Osteoblast (primary cell): ENCODE data around the gene LCNL1. TPM values are rescaled to one million over a fixed set of nuclear protein-coding genes. Genes with fewer than 3 reads are reported as not detected.

ENCODE experiments used
- DNase-seq: peaks from one replicate; pipeline ENCODE4 v3.0.0; 2011; ENCODE audit warnings: low spot score, mixed read lengths; ENCODE audit not compliant: insufficient read length; ENCODE audit errors: missing footprints
- H2AFZ ChIP-seq: 2 replicates; pipeline ENCODE4 v1.6.0; 2011; ENCODE audit warnings: mild to moderate bottlenecking, low read length
- H3K27ac ChIP-seq: 2 replicates; pipeline ENCODE4 v1.5.1; 2011; ENCODE audit warnings: mild to moderate bottlenecking, low read depth, low read length, moderate library complexity
- H3K27me3 ChIP-seq: 2 replicates; pipeline ENCODE4 v1.6.0; 2012; ENCODE audit warnings: mild to moderate bottlenecking, control low read depth, inconsistent platforms, low read length, moderate library complexity; ENCODE audit not compliant: insufficient read depth
- H3K36me3 ChIP-seq: 2 replicates; pipeline ENCODE4 v1.5.1; 2011; ENCODE audit warnings: mild to moderate bottlenecking, low read length, control low read depth, moderate library complexity; ENCODE audit not compliant: insufficient read depth
- H3K4me1 ChIP-seq: 2 replicates; pipeline ENCODE4 v1.5.1; 2011; ENCODE audit warnings: mild to moderate bottlenecking, low read length, control low read depth, moderate library complexity; ENCODE audit not compliant: insufficient read depth
- H3K4me2 ChIP-seq: 2 replicates; pipeline ENCODE4 v1.6.0; 2011; ENCODE audit warnings: mild to moderate bottlenecking, low read length; ENCODE audit not compliant: insufficient read depth
- H3K4me3 ChIP-seq: fragments of 200-600 bp; sonication (generic); 3 replicates; pipeline ENCODE4 v1.5.1; 2012; ENCODE audit warnings: mild to moderate bottlenecking, low read length, inconsistent platforms; ENCODE audit not compliant: insufficient read depth
- H3K79me2 ChIP-seq: 2 replicates; pipeline ENCODE4 v1.6.0; 2012; ENCODE audit warnings: mild to moderate bottlenecking, low read length, control low read depth, inconsistent platforms; ENCODE audit not compliant: insufficient read depth
- H3K9me3 ChIP-seq: 2 replicates; pipeline ENCODE4 v1.5.1; 2011; ENCODE audit warnings: low read depth, low read length, control low read depth
- H4K20me1 ChIP-seq: 2 replicates; pipeline ENCODE4 v1.6.0; 2012; ENCODE audit warnings: mild to moderate bottlenecking, low read length, control low read depth; ENCODE audit not compliant: insufficient read depth
- total RNA-seq: library from RNA; depleted of rRNA; stranded (reverse); fragments of >200 nt; gene quantifications from 2 replicates; pipeline ENCODE4 v1.2.3, GENCODE V29; 2012
- TF ChIP-seq, protein P1 (sequence below): IDR thresholded peaks from 2 replicates; pipeline ENCODE4 v1.5.1; 2011; ENCODE audit warnings: mild to moderate bottlenecking, low read depth, low read length, moderate library complexity; ENCODE audit errors: extremely low read depth

The LCNL1 gene
- total RNA-seq, 1 donor: 5.4 TPM

DNA sequence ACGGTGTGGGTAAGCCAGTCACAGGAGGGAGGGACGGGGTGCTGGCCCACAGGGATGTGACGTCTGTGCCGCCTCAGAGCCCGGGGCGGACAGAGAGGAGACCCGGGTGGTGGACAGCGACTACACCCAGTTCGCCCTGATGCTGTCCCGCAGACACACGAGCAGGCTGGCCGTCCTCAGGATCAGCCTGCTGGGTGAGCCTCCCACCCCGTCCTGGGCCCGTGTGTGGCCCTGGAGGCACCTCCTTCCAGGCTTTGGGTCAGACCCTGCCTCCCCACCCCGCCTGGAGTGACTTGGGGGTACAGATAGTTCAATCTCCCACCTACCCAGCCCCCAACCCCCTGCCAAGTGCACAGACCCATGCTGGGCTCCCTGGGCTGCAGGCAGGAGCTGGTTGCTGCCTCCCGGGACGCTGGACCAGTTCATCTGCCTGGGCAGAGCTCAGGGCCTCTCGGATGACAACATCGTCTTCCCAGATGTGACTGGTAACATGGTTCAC lies 29.0 kb upstream of the LCNL1 start:
- no peaks in the 10 kb centered on the region for H3K9me3 ChIP-seq
- H3K4me1 ChIP-seq: peaks cover 4% of the 10 kb centered on the region
- DNase-seq: peak; percentile 85
- no peak overlapping the region for H3K4me2 ChIP-seq
- no peaks in the 10 kb centered on the region for H4K20me1 ChIP-seq
- no peak overlapping the region for H3K27ac ChIP-seq
- no peaks in the 10 kb centered on the region for H3K27me3 ChIP-seq
- TF ChIP-seq, protein P1, sequence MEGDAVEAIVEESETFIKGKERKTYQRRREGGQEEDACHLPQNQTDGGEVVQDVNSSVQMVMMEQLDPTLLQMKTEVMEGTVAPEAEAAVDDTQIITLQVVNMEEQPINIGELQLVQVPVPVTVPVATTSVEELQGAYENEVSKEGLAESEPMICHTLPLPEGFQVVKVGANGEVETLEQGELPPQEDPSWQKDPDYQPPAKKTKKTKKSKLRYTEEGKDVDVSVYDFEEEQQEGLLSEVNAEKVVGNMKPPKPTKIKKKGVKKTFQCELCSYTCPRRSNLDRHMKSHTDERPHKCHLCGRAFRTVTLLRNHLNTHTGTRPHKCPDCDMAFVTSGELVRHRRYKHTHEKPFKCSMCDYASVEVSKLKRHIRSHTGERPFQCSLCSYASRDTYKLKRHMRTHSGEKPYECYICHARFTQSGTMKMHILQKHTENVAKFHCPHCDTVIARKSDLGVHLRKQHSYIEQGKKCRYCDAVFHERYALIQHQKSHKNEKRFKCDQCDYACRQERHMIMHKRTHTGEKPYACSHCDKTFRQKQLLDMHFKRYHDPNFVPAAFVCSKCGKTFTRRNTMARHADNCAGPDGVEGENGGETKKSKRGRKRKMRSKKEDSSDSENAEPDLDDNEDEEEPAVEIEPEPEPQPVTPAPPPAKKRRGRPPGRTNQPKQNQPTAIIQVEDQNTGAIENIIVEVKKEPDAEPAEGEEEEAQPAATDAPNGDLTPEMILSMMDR: no peak
- H3K79me2 ChIP-seq: no peaks in the 10 kb centered on the region
- H2AFZ ChIP-seq: no peak overlapping the region
- no peaks in the 10 kb centered on the region for H3K36me3 ChIP-seq
- H3K4me3 ChIP-seq: no peak overlapping the region

- no peak overlapping the region for H3K4me3 ChIP-seq
- no peak overlapping the region for H3K27ac ChIP-seq
- no peaks in the 10 kb centered on the region for H3K36me3 ChIP-seq
- H3K4me2 ChIP-seq: no peak overlapping the region
- no peaks in the 10 kb centered on the region for H4K20me1 ChIP-seq
- H3K4me1 ChIP-seq: peaks cover 4% of the 10 kb centered on the region
- H2AFZ ChIP-seq: no peak overlapping the region
- peak; percentile 78 for DNase-seq
- TF ChIP-seq, protein P1: no peak
- no peaks in the 10 kb centered on the region for H3K27me3 ChIP-seq
- no peaks in the 10 kb centered on the region for H3K79me2 ChIP-seq
- no peaks in the 10 kb centered on the region for H3K9me3 ChIP-seq
Measured at GRCh38 chr9:136954270-136955083, 28.3 kb upstream of the LCNL1 start.

GRCh38 chr9:136955202-136955942 lies 27.4 kb upstream of the LCNL1 start:
- H3K4me2 ChIP-seq: no peak overlapping the region
- TF ChIP-seq, protein P1: no peak
- H3K27ac ChIP-seq: no peak overlapping the region
- no peaks in the 10 kb centered on the region for H3K36me3 ChIP-seq
- H2AFZ ChIP-seq: no peak overlapping the region
- H3K4me1 ChIP-seq: peaks cover under 1% of the 10 kb centered on the region
- H3K4me3 ChIP-seq: no peak overlapping the region
- no peaks in the 10 kb centered on the region for H4K20me1 ChIP-seq
- H3K27me3 ChIP-seq: no peaks in the 10 kb centered on the region
- H3K79me2 ChIP-seq: no peaks in the 10 kb centered on the region
- DNase-seq: peak; percentile 81
- no peaks in the 10 kb centered on the region for H3K9me3 ChIP-seq

DNA sequence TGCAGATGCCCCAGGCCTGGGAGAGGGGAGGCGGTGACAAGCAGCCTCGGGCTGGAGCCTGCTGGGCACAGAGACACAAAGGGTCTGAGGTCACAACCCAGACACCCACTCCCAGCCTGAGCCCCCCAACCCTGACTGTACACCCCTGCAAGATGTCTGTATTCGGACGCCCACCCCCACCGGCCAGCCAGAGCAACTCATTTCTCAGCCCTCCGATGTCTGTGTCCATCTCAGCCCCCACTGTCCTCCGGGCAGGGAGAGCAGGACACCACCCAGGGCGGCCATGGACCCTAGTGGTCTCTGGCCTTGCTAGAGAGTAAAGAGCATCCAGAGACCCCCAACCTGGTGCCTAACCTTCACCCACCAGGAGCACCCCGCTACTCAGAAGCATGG lies 26.9 kb upstream of the LCNL1 start:
- TF ChIP-seq, protein P1: no peak
- no peak for DNase-seq
- H3K36me3 ChIP-seq: no peaks in the 10 kb centered on the region

More for the DNA sequence above, 26.9 kb upstream of the LCNL1 start:
- H4K20me1 ChIP-seq: no peaks in the 10 kb centered on the region
- no peak overlapping the region for H3K4me3 ChIP-seq
- no peaks in the 10 kb centered on the region for H3K4me1 ChIP-seq
- no peaks in the 10 kb centered on the region for H3K79me2 ChIP-seq
- H3K9me3 ChIP-seq: no peaks in the 10 kb centered on the region
- H3K27me3 ChIP-seq: no peaks in the 10 kb centered on the region
- no peak overlapping the region for H3K27ac ChIP-seq
- no peak overlapping the region for H2AFZ ChIP-seq
- H3K4me2 ChIP-seq: no peak overlapping the region
